SU-DHL-6 (cell line): Measurements from ENCODE around the gene SYTL4.

Experiments
- EZH2phosphoT487 ChIP-seq: fragments of 200-600 bp; sonication (generic), shearing (Covaris generic); conservative IDR thresholded peaks from 2 replicates; pipeline ENCODE4 v1.6.1; 2018; ENCODE audit warnings: mild to moderate bottlenecking, antibody characterized with exemption, low read length, moderate library complexity, mixed read lengths
- TF ChIP-seq, protein P1 (sequence below): fragments of 200-600 bp; sonication (generic); IDR thresholded peaks from one replicate; pipeline ENCODE4 v1.5.1; 2017; ENCODE audit warnings: antibody characterized with exemption, mild to moderate bottlenecking, low read length, moderate library complexity; ENCODE audit not compliant: insufficient read depth, poor library complexity, severe bottlenecking

DNA sequence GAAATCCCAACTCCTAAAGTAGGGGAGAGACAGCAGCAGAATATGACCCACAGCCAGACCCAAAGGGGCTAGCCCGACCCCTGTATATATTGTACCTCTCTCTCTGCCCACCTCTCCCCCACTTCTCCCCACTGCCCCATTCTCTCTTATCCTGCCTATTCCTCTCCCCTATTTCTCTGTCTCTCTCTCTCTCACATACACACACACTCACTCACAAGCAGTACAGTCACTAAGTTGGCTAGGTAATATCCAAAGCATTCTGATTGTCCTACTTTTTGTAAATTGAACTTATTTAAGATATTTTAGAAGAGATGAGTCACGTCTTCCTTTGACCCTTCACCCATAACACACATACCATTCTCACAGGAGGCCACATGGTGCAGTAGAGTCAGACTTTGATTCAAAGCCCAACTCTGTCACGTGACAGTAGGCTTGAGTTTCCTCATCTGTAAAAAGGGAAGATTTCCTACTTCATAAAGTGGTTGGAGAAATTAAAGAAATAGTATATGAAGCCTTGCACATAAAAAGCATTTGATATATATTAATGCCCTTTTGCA is 58.4 kb downstream of the SYTL4 start:
- TF ChIP-seq, protein P1, sequence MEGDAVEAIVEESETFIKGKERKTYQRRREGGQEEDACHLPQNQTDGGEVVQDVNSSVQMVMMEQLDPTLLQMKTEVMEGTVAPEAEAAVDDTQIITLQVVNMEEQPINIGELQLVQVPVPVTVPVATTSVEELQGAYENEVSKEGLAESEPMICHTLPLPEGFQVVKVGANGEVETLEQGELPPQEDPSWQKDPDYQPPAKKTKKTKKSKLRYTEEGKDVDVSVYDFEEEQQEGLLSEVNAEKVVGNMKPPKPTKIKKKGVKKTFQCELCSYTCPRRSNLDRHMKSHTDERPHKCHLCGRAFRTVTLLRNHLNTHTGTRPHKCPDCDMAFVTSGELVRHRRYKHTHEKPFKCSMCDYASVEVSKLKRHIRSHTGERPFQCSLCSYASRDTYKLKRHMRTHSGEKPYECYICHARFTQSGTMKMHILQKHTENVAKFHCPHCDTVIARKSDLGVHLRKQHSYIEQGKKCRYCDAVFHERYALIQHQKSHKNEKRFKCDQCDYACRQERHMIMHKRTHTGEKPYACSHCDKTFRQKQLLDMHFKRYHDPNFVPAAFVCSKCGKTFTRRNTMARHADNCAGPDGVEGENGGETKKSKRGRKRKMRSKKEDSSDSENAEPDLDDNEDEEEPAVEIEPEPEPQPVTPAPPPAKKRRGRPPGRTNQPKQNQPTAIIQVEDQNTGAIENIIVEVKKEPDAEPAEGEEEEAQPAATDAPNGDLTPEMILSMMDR = no peak
- TF ChIP-seq EZH2phosphoT487 = no peak
